Liver (tissue), 9 donors: Measurements from ENCODE around the gene EEFSEC. TPM values are rescaled to one million over a fixed set of nuclear protein-coding genes. Genes with fewer than 3 reads are reported as not detected.

Experiments used
- DNase-seq: peaks from one replicate; pipeline ENCODE4 v3.0.0-alpha.2; 2017; ENCODE audit warnings: low spot score
- H3K27ac ChIP-seq, 2 donors: one replicate each; pipeline ENCODE4 v1.7.0; 2013; ENCODE audit warnings: inconsistent platforms in 2 of 2, low read length in 2 of 2, control low read depth in 1 of 2, low read depth in 1 of 2, mild to moderate bottlenecking in 1 of 2
- H3K27me3 ChIP-seq, 4 donors: one replicate each; pipeline versions ENCODE4 v1.6.1 to v1.7.0; 2013; ENCODE audit warnings: low read length in 3 of 4, inconsistent platforms in 1 of 4, mild to moderate bottlenecking in 1 of 4, moderate library complexity in 1 of 4; ENCODE audit not compliant: control insufficient read depth in 4 of 4, insufficient read depth in 4 of 4
- H3K36me3 ChIP-seq, 4 donors: one replicate each; pipeline versions ENCODE4 v1.6.1 to v1.7.0; 2013; ENCODE audit warnings: low read length in 3 of 4, mild to moderate bottlenecking in 3 of 4, low read depth in 1 of 4, moderate library complexity in 1 of 4; ENCODE audit not compliant: control insufficient read depth in 4 of 4, insufficient read depth in 3 of 4
- H3K4me1 ChIP-seq, 4 donors: one replicate each; pipeline versions ENCODE4 v1.6.1 to v1.7.0; 2013; ENCODE audit warnings: low read length in 3 of 4, mild to moderate bottlenecking in 3 of 4, moderate library complexity in 1 of 4; ENCODE audit not compliant: control insufficient read depth in 4 of 4, insufficient read depth in 4 of 4
- H3K4me3 ChIP-seq, 3 donors: one replicate each; pipeline versions ENCODE4 v1.6.1 to v1.7.0; 2013; ENCODE audit warnings: low read length in 3 of 3, control low read depth in 1 of 3, low read depth in 1 of 3, mild to moderate bottlenecking in 1 of 3
- H3K9ac ChIP-seq, 2 donors: one replicate each; pipeline ENCODE4 v1.7.0; 2013; ENCODE audit warnings: low read length in 2 of 2, mild to moderate bottlenecking in 2 of 2, moderate library complexity in 2 of 2, control low read depth in 1 of 2, low read depth in 1 of 2
- H3K9me3 ChIP-seq, 4 donors: one replicate each; pipeline versions ENCODE4 v1.6.1 to v1.7.0; 2013; ENCODE audit warnings: low read length in 3 of 4; ENCODE audit not compliant: control insufficient read depth in 4 of 4
- CTCF ChIP-seq: fragments of 150-350 bp; IDR thresholded peaks from 2 replicates; pipeline ENCODE4 v1.5.1; 2017; ENCODE audit warnings: improper control_type of control experiment, low read depth, low read length; ENCODE audit not compliant: missing input control
- HNF4A ChIP-seq, 2 donors: conservative IDR thresholded peaks; 2 replicates each; pipeline ENCODE4 v1.6.1; 2016; ENCODE audit warnings: antibody characterized with exemption in 2 of 2, mild to moderate bottlenecking in 2 of 2
- MAX ChIP-seq: IDR thresholded peaks from 2 replicates; pipeline ENCODE4 v1.6.1; 2016; ENCODE audit warnings: antibody characterized with exemption
- REST ChIP-seq: IDR thresholded peaks from 2 replicates; pipeline ENCODE4 v1.6.1; 2016; ENCODE audit warnings: antibody characterized with exemption, mild to moderate bottlenecking
- RXRA ChIP-seq, 2 donors: IDR thresholded peaks; 2 replicates each; pipeline ENCODE4 v1.6.1; 2017 to 2018; ENCODE audit warnings: antibody characterized with exemption in 2 of 2, mild to moderate bottlenecking in 1 of 2
- SP1 ChIP-seq: IDR thresholded peaks from 2 replicates; pipeline ENCODE4 v1.6.1; 2018; ENCODE audit warnings: antibody characterized with exemption, mild to moderate bottlenecking
- WGBS: extraction: QIAGEN DNeasy Blood & Tissue Kit; methylation state at CpG from one replicate; pipeline ENCODE4 v1.1.7; 2013; 5-methylcytosine and 5-hydroxymethylcytosine counted together
- polyA plus RNA-seq, 2 donors: library from polyadenylated mRNA; stranded (reverse) in 1 of 2; unstranded in 1 of 2; fragments of 200-250 nt in 1 of 2; fragments of >200 nt in 1 of 2; fragmentation: Nextera tagmentation in 1 of 2; extraction: Ambion mirVana in 1 of 2; gene quantifications; one replicate each; pipeline versions ENCODE4 v1.2.1 to v1.2.3, GENCODE V29; 2013 to 2015
- total RNA-seq, 2 donors: library from RNA; depleted of rRNA; stranded (reverse); fragments of >200 nt; gene quantifications; one replicate each; pipeline ENCODE4 v1.2.3, GENCODE V29; 2014
- donor health status: healthy.
- donor health status: healthy.
- donor health status: healthy.
- donor health status: healthy.
- donor health status: healthy.

Gene EEFSEC
- total and polyA plus RNA-seq, 4 donors: 8.4 to 13.1 (median 10.7) TPM

GRCh38 chr3:128408012-128408692, 254.9 kb downstream of the EEFSEC start:
- no peaks in the 10 kb centered on the region for H3K27me3 ChIP-seq
- DNase-seq: no peak
- H3K27ac ChIP-seq: no peak overlapping the region
- no peak for TF ChIP-seq HNF4A (conservative IDR thresholded peaks at IDR 0.05)
- TF ChIP-seq SP1: no peak
- no peak for TF ChIP-seq RXRA (IDR thresholded peaks at IDR 0.05)
- H3K4me3 ChIP-seq: no peak overlapping the region
- 97% methylated on average over 19 of the region's 19 CpGs for WGBS
- H3K9ac ChIP-seq: no peak overlapping the region
- H3K36me3 ChIP-seq: no peaks in the 10 kb centered on the region
- no peaks in the 10 kb centered on the region for H3K4me1 ChIP-seq
- H3K9me3 ChIP-seq: no peaks in the 10 kb centered on the region

GRCh38 chr3:128408693-128409623, 255.7 kb downstream of the EEFSEC start:
- Histone ChIP-seq H3K36me3 (no peaks in the 10 kb centered on the region), H3K4me1 (no peaks in the 10 kb centered on the region), H3K4me3 (no peak overlapping the region), H3K9ac (no peak overlapping the region), H3K27me3 (no peaks in the 10 kb centered on the region), H3K9me3 (no peaks in the 10 kb centered on the region), H3K27ac (no peak overlapping the region)
- TF ChIP-seq CTCF (no peak), REST (no peak), MAX (no peak)
- no peak for DNase-seq
- WGBS: 85% methylated on average over 16 of the region's 16 CpGs
